Neutrophil (primary cell): Measurements from ENCODE around the gene TLR3.

Experiments
- H3K27ac ChIP-seq: fragments of 200-600 bp; sonication (generic); 2 replicates; pipeline ENCODE4 v1.5.1; 2016; ENCODE audit warnings: mild to moderate bottlenecking, moderate library complexity
- H3K27me3 ChIP-seq: fragments of 200-600 bp; sonication (generic); 2 replicates; pipeline ENCODE4 v1.6.0; 2016; ENCODE audit warnings: mild to moderate bottlenecking
- H3K36me3 ChIP-seq: fragments of 200-600 bp; sonication (generic); 2 replicates; pipeline ENCODE4 v1.5.1; 2017
- H3K4me1 ChIP-seq, 2 experiments: fragments of 200-600 bp in 1 of 2; sonication (generic) in 1 of 2; 1 replicate in 1 of 2; 2 replicates in 1 of 2; pipeline versions ENCODE4 v1.5.1 to v1.6.1; 2013 to 2016; ENCODE audit warnings: low read depth in 1 of 2, low read length in 1 of 2, mild to moderate bottlenecking in 1 of 2, moderate library complexity in 1 of 2; ENCODE audit not compliant: control insufficient read depth in 1 of 2, insufficient read depth in 1 of 2
- H3K4me3 ChIP-seq, 2 experiments: fragments of 200-600 bp in 1 of 2; sonication (generic) in 1 of 2; 1 replicate in 1 of 2; 2 replicates in 1 of 2; pipeline ENCODE4 v1.5.1; 2013 to 2016; ENCODE audit warnings: low read depth in 1 of 2, low read length in 1 of 2, mild to moderate bottlenecking in 1 of 2, moderate library complexity in 1 of 2
- H3K9me3 ChIP-seq: fragments of 200-600 bp; sonication (generic); 2 replicates; pipeline ENCODE4 v1.5.1; 2016
- TF ChIP-seq, protein P1 (sequence below): fragments of 200-600 bp; sonication (generic); IDR thresholded peaks from 2 replicates; pipeline ENCODE4 v1.5.1; 2016; ENCODE audit warnings: antibody characterized with exemption

TLR3 gene

DNA sequence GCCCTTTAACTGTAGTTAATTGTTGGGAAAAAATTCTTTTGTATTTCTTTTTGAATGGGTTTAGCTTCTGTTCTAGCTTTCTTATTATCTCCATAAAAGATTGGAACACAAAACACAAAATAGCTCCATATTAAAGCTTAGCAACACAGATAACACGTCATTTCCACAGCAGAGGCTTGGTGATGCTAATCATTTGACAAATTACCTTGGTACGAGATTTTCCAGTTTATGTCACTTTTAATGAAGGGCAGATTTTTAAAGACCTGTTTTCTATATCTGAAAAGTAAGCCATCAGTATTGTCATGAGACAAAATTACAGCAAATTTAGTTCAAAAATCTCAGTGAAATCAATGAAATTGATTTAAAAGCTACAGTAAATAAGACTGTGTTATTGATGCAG lies 63.0 kb downstream of the TLR3 start:
- Histone ChIP-seq H3K27ac (no peak overlapping the region), H3K36me3 (no peaks in the 10 kb centered on the region), H3K4me3 (no peak overlapping the region), H3K4me1 (no peaks in the 10 kb centered on the region), H3K9me3 (no peaks in the 10 kb centered on the region), H3K27me3 (peaks cover 37% of the 10 kb centered on the region)
- TF ChIP-seq, protein P1, sequence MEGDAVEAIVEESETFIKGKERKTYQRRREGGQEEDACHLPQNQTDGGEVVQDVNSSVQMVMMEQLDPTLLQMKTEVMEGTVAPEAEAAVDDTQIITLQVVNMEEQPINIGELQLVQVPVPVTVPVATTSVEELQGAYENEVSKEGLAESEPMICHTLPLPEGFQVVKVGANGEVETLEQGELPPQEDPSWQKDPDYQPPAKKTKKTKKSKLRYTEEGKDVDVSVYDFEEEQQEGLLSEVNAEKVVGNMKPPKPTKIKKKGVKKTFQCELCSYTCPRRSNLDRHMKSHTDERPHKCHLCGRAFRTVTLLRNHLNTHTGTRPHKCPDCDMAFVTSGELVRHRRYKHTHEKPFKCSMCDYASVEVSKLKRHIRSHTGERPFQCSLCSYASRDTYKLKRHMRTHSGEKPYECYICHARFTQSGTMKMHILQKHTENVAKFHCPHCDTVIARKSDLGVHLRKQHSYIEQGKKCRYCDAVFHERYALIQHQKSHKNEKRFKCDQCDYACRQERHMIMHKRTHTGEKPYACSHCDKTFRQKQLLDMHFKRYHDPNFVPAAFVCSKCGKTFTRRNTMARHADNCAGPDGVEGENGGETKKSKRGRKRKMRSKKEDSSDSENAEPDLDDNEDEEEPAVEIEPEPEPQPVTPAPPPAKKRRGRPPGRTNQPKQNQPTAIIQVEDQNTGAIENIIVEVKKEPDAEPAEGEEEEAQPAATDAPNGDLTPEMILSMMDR = no peak

DNA sequence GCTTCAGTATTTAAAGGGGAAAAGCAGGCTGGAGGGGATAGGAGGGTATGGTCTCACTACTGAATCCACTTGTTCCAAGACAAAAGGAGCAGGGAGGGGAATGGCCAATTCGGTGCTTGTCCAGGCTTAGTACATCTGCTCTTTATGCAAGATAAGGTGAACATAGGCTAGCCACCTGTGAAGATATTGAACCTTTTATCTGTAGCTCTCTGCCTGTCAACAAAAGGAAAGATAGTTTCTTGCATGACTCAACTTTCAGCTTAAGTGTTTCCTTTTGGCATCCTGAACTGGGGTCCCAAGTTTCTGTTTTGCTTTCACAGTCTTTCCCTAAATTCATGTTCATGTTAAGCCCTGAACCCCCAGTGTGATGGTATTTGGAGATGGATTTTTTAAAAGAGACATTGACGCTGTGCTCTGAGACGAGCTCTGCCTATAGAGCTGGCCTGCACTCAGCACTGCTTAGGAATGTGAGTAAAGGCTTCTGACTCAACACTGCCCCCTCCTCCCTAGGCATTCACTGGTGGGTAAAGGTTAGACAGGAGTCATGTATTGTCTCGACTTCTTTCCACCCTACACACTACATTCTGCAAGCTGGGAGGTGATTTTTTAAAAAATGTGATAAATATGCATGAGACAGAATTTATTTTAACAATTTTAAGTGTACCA lies 63.8 kb downstream of the TLR3 start:
- TF ChIP-seq, protein P1 = no peak

DNA sequence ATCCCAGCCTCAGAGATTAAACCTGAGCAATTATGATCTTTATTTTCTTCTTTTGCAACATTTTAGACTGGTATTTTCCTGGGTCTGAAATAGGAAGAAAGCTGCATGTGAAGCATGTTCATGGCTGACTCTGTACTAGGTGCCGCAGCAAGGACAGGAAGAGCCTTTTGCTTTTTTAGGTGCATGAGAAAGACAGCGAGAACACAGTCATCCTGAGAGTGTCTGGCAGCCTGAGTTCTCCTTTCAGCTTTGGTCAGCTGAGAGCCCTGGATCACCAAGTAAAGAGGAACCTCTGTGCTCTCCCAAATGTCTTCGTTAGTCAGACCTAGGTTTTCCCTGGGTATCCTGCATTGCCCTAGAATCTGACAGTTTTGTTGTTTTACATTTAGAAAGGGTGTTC lies 65.3 kb downstream of the TLR3 start:
- Histone ChIP-seq H3K27ac (no peak overlapping the region), H3K36me3 (no peaks in the 10 kb centered on the region), H3K4me3 (no peak overlapping the region), H3K4me1 (no peaks in the 10 kb centered on the region), H3K27me3 (peaks cover 49% of the 10 kb centered on the region), H3K9me3 (no peaks in the 10 kb centered on the region)
- TF ChIP-seq, protein P1 = no peak

More for the DNA sequence above, 63.8 kb downstream of the TLR3 start:
- no peak overlapping the region for H3K27ac ChIP-seq
- H3K27me3 ChIP-seq = peaks cover 37% of the 10 kb centered on the region
- H3K4me1 ChIP-seq = no peaks in the 10 kb centered on the region
- H3K9me3 ChIP-seq = no peaks in the 10 kb centered on the region
- no peaks in the 10 kb centered on the region for H3K36me3 ChIP-seq
- no peak overlapping the region for H3K4me3 ChIP-seq

DNA sequence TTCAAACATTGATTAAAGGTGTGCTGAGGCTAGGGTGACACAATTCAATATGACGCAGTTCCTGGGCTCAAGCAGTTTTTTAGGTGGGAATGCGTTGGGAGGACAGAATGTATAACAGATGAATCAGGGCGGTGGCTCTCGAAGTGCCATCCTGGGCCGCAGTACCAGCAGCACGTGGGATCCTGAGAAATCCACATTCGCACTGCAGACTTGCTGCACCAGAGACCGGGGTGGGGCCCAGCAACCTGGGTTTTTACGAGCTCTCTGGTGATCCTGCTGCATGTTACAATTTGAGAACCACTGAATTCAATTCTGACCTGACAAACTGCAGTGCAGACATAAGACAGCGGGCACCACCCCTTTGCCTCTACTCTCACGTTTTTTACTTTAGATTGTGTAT lies 65.9 kb downstream of the TLR3 start:
- no peaks in the 10 kb centered on the region for H3K36me3 ChIP-seq
- H3K9me3 ChIP-seq = no peaks in the 10 kb centered on the region
- H3K27me3 ChIP-seq = peaks cover 52% of the 10 kb centered on the region
- TF ChIP-seq, protein P1 = no peak
- H3K27ac ChIP-seq = no peak overlapping the region
- no peaks in the 10 kb centered on the region for H3K4me1 ChIP-seq
- no peak overlapping the region for H3K4me3 ChIP-seq

DNA sequence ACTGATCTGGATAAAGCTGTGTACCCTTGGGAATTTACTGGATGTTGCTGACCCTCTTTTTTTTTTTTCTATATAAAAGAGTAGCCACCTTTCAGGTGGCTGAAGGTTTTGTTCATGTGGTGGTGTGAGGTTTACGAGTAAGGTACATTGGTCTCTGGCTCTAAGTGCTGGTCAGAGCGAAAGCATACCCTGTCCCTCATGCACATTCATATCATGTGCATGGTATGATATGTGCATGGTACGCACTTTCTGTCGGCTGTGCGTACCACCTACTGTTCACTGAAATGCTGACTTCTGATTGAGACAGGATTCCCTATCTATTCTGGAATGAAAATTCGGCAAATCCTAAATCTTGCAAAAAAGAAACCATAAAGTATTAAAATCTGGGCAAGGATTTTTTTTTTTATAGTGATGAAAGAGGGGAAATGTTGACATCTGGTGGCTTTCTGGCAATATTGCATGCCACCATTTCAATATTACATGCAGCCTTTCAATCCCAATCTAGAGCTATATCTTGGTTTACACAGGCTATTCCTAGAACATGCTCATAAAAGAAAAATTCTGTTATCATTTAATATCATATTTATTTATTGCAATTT lies 68.3 kb downstream of the TLR3 start:
- Histone ChIP-seq H3K27ac (no peak overlapping the region), H3K4me3 (no peak overlapping the region), H3K27me3 (peaks cover 63% of the 10 kb centered on the region), H3K36me3 (no peaks in the 10 kb centered on the region), H3K9me3 (no peaks in the 10 kb centered on the region), H3K4me1 (no peaks in the 10 kb centered on the region)
- TF ChIP-seq, protein P1 = no peak
